Breast epithelium (tissue), 4 donors: ENCODE results near the gene CYP2W1. TPM values are rescaled to one million over a fixed set of nuclear protein-coding genes. Genes with fewer than 3 reads are reported as not detected.

Source experiments
- DNase-seq, 2 donors: peaks; one replicate each; pipeline ENCODE4 v3.0.0-alpha.2; 2019; ENCODE audit warnings: low spot score in 2 of 2
- H3K27ac ChIP-seq, 2 donors: fragments of 200-600 bp; sonication (generic) in 1 of 2; one replicate each; pipeline ENCODE4 v1.5.1; 2016 to 2019; ENCODE audit warnings: mild to moderate bottlenecking in 1 of 2
- H3K27me3 ChIP-seq, 2 donors: fragments of 200-600 bp; sonication (generic) in 1 of 2; one replicate each; pipeline versions ENCODE4 v1.5.1 to v1.6.0; 2017 to 2019; ENCODE audit warnings: control low read depth in 1 of 2, mild to moderate bottlenecking in 1 of 2
- H3K36me3 ChIP-seq: fragments of 200-600 bp; one replicate; pipeline ENCODE4 v1.5.1; 2019
- H3K4me1 ChIP-seq, 2 donors: fragments of 200-600 bp; sonication (generic); one replicate each; pipeline ENCODE4 v1.5.1; 2016 to 2019; ENCODE audit warnings: control low read depth in 1 of 2
- H3K4me3 ChIP-seq, 3 donors: fragments of 200-600 bp; sonication (generic); 1 replicate in 2 of 3; 2 replicates in 1 of 3; pipeline ENCODE4 v1.5.1; 2016 to 2019; ENCODE audit warnings: mild to moderate bottlenecking in 3 of 3, moderate library complexity in 2 of 3
- H3K9me3 ChIP-seq, 2 donors: fragments of 200-600 bp; sonication (generic) in 1 of 2; one replicate each; pipeline ENCODE4 v1.5.1; 2016 to 2019; ENCODE audit warnings: control low read depth in 1 of 2
- POLR2A ChIP-seq: fragments of 450-650 bp; IDR thresholded peaks from one replicate; pipeline ENCODE4 v1.6.1; 2016; ENCODE audit warnings: antibody characterized with exemption, mild to moderate bottlenecking, moderate library complexity
- POLR2AphosphoS5 ChIP-seq, 3 donors: sonication (generic); formaldehyde crosslinking; IDR thresholded peaks; one replicate each; pipeline ENCODE4 v1.6.1; 2017; ENCODE audit warnings: antibody characterized with exemption in 3 of 3
- intact Hi-C: fragments of 100-400 bp; cut with DNase I; formaldehyde crosslinking; loops from one replicate; pipeline ENCODE4 v1.15.1; 2023; ENCODE audit warnings: low total_unique reads
- total RNA-seq, 3 donors: library from RNA; depleted of rRNA; stranded (reverse); fragments of >200 nt; gene quantifications; one replicate each; pipeline ENCODE4 v1.1.0, GENCODE V29; 2016
- TF ChIP-seq, protein P1 (sequence below), 3 donors: fragments of 450-650 bp; IDR thresholded peaks; one replicate each; pipeline ENCODE4 v1.5.1; 2016 to 2017; ENCODE audit warnings: antibody characterized with exemption in 3 of 3, mild to moderate bottlenecking in 3 of 3, moderate library complexity in 3 of 3

Gene CYP2W1
- total RNA-seq, 3 donors from 2014 or later, result not detected

DNA sequence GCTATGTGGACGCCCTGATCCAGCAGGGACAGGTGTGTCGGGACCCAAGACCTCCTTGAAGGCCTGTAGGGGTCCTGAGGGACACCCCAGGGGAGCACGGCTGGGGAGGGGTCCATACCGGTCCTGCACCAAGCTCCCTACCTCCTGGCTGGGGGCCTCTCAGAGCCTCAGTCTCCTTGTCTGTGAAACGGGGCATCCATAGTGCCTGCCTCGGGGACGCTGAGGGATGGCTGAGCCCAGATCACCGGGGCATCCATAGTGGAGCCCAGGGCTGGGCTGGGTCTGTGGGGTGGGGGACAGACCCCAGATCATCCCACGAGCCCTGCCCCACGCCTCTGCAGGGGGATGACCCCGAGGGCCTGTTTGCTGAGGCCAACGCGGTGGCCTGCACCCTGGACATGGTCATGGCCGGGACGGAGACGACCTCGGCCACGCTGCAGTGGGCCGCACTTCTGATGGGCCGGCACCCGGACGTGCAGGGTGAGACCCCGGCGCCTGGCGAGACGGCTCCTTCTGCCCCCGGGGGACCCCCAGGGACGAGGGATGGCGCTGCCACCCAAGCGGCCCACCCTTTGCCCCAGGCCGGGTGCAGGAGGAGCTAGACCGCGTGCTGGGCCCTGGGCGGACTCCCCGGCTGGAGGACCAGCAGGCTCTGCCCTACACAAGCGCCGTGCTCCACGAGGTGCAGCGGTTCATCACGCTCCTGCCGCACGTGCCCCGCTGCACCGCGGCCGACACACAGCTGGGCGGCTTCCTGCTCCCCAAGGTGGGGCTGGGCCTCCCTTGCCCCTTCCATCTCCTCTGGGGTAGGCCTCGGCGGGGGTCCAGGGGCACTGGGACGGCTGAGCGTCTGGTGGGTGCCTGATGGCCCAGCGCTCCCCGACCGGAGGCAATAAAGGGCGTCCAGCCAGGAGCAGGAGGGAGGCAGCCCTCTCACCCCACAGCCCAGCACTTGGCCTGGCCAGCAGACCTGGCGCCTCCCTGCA, 4.1 kb downstream of the CYP2W1 start:
- intact Hi-C loops, result no loop called here
- Histone ChIP-seq H3K9me3 (no peaks in the 10 kb centered on the region), H3K27ac (no peak overlapping the region), H3K36me3 (no peaks in the 10 kb centered on the region), H3K4me1 (peaks cover 0 to 7% of the 10 kb centered on the region in 2 donors), H3K4me3 (no peak overlapping the region), H3K27me3 (peaks cover 9 to 83% of the 10 kb centered on the region in 2 donors)
- TF ChIP-seq, protein P1, sequence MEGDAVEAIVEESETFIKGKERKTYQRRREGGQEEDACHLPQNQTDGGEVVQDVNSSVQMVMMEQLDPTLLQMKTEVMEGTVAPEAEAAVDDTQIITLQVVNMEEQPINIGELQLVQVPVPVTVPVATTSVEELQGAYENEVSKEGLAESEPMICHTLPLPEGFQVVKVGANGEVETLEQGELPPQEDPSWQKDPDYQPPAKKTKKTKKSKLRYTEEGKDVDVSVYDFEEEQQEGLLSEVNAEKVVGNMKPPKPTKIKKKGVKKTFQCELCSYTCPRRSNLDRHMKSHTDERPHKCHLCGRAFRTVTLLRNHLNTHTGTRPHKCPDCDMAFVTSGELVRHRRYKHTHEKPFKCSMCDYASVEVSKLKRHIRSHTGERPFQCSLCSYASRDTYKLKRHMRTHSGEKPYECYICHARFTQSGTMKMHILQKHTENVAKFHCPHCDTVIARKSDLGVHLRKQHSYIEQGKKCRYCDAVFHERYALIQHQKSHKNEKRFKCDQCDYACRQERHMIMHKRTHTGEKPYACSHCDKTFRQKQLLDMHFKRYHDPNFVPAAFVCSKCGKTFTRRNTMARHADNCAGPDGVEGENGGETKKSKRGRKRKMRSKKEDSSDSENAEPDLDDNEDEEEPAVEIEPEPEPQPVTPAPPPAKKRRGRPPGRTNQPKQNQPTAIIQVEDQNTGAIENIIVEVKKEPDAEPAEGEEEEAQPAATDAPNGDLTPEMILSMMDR (IDR thresholded peaks at IDR 0.05), result no peak
- TF ChIP-seq POLR2AphosphoS5 (IDR thresholded peaks at IDR 0.05) (no peak), POLR2A (no peak)
- no peak for DNase-seq

DNA sequence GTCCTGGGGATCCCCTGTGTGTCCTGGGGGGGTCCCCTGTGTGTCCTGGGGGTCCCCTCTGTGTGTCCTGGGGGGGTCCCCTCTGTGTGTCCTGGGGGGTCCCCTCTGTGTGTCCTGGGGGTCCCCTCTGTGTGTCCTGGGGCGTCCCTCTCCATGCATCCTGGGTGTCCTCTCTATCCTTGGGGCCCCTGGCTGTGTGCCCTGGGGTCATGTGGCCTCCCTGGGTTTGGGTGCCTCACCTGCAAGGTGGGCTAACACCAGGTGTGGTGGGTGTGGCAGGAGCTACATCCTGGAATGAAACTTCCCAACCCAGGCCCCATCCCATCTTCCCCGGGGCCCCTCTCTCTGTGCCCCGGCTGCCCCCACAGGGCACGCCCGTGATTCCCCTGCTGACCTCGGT, 4.9 kb downstream of the CYP2W1 start:
- H3K27ac ChIP-seq, result no peak overlapping the region
- H3K27me3 ChIP-seq, result peaks cover 9 to 84% of the 10 kb centered on the region in 2 donors
- no peaks in the 10 kb centered on the region for H3K36me3 ChIP-seq
- no peak for DNase-seq
- no peaks in the 10 kb centered on the region for H3K9me3 ChIP-seq
- peaks cover 0 to 7% of the 10 kb centered on the region in 2 donors for H3K4me1 ChIP-seq
- TF ChIP-seq, protein P1 (IDR thresholded peaks at IDR 0.05), result no peak
- TF ChIP-seq POLR2A (no peak), POLR2AphosphoS5 (IDR thresholded peaks at IDR 0.05) (no peak)
- intact Hi-C loops, result no loop called here
- H3K4me3 ChIP-seq, result no peak overlapping the region

DNA sequence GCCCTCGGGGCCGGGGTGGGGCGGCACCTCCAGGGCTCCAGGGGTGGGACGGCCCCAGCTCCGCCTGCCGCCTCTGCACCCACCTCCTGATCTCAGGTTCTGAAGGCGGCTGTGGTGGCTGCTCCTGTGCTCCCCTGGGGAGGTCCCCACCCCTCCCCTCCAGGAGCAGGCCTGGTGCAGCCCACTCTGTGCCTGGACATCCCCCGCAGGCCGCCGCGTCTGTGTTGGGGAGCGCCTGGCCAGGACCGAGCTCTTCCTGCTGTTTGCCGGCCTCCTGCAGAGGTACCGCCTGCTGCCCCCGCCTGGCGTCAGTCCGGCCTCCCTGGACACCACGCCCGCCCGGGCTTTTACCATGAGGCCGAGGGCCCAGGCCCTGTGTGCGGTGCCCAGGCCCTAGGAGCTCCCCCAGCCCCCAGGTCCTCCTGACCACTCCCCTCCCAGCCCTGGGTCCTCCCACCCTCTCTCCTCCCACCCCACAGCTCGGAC, 5.5 kb downstream of the CYP2W1 start:
- Histone ChIP-seq H3K4me3 (peak overlapping the region in 1 of 3 donors; percentile 40), H3K9me3 (no peaks in the 10 kb centered on the region), H3K27ac (no peak overlapping the region), H3K27me3 (peaks cover 9 to 78% of the 10 kb centered on the region in 2 donors), H3K4me1 (peaks cover 0 to 7% of the 10 kb centered on the region in 2 donors), H3K36me3 (no peaks in the 10 kb centered on the region)
- no peak for DNase-seq
- TF ChIP-seq POLR2AphosphoS5 (IDR thresholded peaks at IDR 0.05), result no peak
- TF ChIP-seq, protein P1 (IDR thresholded peaks at IDR 0.05), result no peak
- no peak for TF ChIP-seq POLR2A
- intact Hi-C loops, result no loop called here

DNA sequence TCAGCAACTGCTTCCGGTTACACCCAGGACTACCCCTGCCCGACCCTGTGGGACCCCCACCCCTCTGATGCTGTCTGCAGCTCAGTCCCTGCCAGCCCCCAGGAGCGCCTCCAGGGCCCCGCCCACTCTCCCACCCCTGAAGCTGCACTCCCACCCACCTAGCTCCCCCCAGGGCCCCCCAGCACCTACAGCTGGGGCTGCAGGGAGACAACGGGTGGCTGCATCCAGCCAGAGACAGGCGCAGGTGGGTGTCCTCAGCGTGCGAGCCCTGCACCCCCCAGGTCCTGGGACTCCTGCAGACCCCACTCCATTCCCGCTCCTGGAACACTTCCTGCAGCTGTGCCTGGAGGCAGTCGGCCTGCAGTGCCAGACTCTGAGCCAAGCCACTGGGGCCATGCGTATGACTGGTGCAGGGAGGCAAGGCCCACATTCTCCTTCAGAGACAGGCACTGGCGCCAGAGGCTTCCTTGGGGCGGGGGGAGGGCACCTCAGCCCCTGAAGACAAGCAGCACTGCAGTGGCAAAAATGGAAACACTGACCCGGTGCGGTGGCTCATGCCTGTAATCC, 6.1 kb downstream of the CYP2W1 start:
- intact Hi-C loops, result no loop called here
- no peak for DNase-seq
- Histone ChIP-seq H3K9me3 (no peaks in the 10 kb centered on the region), H3K27ac (no peak overlapping the region), H3K4me1 (peaks cover 0 to 7% of the 10 kb centered on the region in 2 donors), H3K27me3 (peaks cover 9 to 73% of the 10 kb centered on the region in 2 donors), H3K36me3 (no peaks in the 10 kb centered on the region), H3K4me3 (no peak overlapping the region)
- TF ChIP-seq, protein P1 (IDR thresholded peaks at IDR 0.05), result no peak
- TF ChIP-seq POLR2A (no peak), POLR2AphosphoS5 (IDR thresholded peaks at IDR 0.05) (no peak)
